ENCODE data around the gene TNFRSF13B.

DNA sequence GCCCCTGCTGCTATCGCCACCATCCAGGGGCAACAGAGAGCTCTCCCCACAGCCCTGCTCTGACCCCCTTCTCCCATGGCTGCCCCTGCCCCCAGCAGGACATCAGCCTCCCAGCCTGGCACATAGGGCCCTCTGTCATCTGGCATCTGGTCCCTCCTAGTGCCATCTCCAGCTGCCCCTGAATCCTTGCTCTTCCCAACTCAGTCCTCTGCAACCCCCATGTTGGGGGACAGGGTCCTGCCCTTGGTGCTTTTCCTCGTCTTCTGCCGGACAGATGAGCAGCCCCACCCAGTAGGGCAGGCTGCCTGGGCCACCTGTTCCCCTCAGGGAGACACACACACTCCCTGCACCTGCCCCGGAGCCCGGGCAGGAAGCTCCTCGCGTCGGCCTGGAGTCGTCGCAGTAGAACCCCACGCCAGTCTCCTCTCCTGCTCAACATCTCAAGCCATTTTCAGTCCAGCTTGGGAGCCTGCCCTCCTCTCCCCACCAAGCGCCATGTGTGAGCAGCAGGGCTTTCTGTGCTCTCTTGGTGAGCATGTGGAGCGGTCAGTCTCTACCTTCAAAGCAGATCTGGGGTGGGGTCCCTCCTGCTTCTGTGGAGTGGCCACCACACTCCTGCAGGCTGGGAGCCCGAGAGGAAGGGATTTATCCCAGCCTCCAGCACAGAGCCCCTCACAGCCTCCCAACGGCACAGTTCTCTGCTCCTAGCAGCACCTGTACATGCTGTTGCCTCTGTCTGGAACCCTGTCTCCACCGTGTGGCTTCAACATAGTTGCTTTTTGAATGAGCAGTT, 28.2 kb downstream of the TNFRSF13B start:
- TF ChIP-seq EZH2phosphoT487 (IDR thresholded peaks at IDR 0.05; ENCODE audit: borderline replicate concordance), result no peak
- no peak for TF ChIP-seq CEBPB (IDR thresholded peaks at IDR 0.05; ENCODE audit: low read depth)
- TF ChIP-seq, protein P1, sequence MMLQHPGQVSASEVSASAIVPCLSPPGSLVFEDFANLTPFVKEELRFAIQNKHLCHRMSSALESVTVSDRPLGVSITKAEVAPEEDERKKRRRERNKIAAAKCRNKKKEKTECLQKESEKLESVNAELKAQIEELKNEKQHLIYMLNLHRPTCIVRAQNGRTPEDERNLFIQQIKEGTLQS (IDR thresholded peaks at IDR 0.05), result no peak
